Effector memory CD8-positive, alpha-beta T cell (primary cell): ENCODE data around the gene PHF5A.

ENCODE experiments used
- ATAC-seq: fragments of 150-1000 bp; cut with Tn5 transposase; replicated peaks from 2 replicates; pipeline ENCODE4 v1.10.0; 2021; ENCODE audit warnings: mild to moderate bottlenecking, moderate library complexity
- DNase-seq, 3 experiments: peaks; one replicate each; pipeline ENCODE4 v3.0.0; 2021
- H3K27ac Mint-ChIP-seq, 2 donors: one replicate each; pipeline ENCODE4 v1.8.0; 2022; ENCODE audit warnings: mild to moderate bottlenecking in 2 of 2, mixed read lengths in 2 of 2, moderate library complexity in 2 of 2
- H3K27me3 Mint-ChIP-seq, 2 donors: one replicate each; pipeline ENCODE4 v1.8.0; 2022; ENCODE audit warnings: mixed read lengths in 2 of 2
- H3K36me3 Mint-ChIP-seq: one replicate; pipeline ENCODE4 v1.8.0; 2022; ENCODE audit warnings: mild to moderate bottlenecking, moderate library complexity, mixed read lengths; ENCODE audit not compliant: insufficient read depth
- H3K4me1 Mint-ChIP-seq, 2 donors: one replicate each; pipeline ENCODE4 v1.8.0; 2022; ENCODE audit warnings: low read depth in 2 of 2, mixed read lengths in 2 of 2
- H3K4me3 Mint-ChIP-seq, 2 donors: one replicate each; pipeline ENCODE4 v1.8.0; 2022; ENCODE audit warnings: mild to moderate bottlenecking in 2 of 2, mixed read lengths in 2 of 2, moderate library complexity in 2 of 2
- H3K9me3 Mint-ChIP-seq, 2 donors: one replicate each; pipeline ENCODE4 v1.8.0; 2022; ENCODE audit warnings: mixed read lengths in 2 of 2
- total RNA-seq, 9 experiments: gene quantifications; one replicate each; lab custom pipeline; 2026; lab: John Stamatoyannopoulos, UW

Gene PHF5A, protein sequence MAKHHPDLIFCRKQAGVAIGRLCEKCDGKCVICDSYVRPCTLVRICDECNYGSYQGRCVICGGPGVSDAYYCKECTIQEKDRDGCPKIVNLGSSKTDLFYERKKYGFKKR
- 17.5 to 96.5 (median 35.4) reads per million in 9 experiments for total RNA-seq

DNA sequence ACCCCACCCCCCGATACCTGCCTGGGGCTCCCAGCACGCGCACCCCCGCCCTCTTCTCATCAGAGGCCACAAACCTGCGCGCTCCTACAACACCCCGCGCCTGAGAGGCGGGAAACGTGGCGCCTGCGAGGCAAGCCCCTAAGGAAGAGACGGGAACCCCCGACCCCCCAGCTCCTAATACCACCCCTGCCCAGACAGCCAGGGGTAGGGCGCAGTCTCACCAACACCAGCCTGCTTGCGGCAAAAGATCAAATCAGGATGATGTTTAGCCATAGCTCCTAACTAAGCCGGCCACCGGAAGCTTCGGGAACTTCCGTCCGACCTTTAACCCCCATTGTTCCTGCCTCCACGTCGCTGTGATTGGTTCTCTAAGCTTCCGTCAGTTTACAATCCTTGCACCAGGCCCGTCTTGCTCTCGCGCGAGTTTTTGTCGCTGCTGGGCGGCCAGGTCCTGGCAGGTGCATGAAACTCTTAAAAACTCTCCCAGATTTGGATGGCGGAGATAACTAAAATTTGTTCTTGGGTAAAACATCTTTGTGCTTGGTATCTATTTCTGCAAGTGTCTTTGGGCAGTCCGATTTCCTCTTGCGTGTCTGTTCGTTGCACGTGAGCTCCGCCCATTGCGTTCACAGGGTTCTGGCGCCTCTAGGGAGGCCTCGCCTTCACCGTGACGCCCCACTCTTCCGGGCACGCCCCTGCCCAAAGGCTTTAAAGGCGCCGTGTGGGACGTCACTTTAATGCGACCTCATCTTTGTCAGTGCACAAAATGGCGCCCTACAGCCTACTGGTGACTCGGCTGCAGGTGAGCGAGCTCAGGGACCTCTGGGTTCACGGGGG is at the start of gene PHF5A, which contains the start of gene ACO2:
Gene PHF5A, minus strand, starts transcription at position 312 of the 837 bp plus-strand sequence. Its CDS starts 39 bp downstream, at position 273.
Gene ACO2, plus strand, starts transcription at position 737 of the 837 bp plus-strand sequence. Its CDS starts 30 bp downstream, at position 767.
- peak; percentile 89 for ATAC-seq
- Mint-ChIP-seq H3K9me3 (no peaks in the 10 kb centered on the region), H3K36me3 (peaks cover 66% of the 10 kb centered on the region), H3K27ac (peak within 1 kb of the TSS; percentile 99), H3K4me1 (peaks cover 27 to 29% of the 10 kb centered on the region in 2 donors), H3K27me3 (no peaks in the 10 kb centered on the region), H3K4me3 (peak within 1 kb of the TSS; percentile 91 to 98)
- DNase-seq, result peak; percentile 99 to 100 (median 99)

- Mint-ChIP-seq H3K9me3 (no peaks in the 10 kb centered on the region), H3K27ac (no peak overlapping the region), H3K27me3 (no peaks in the 10 kb centered on the region), H3K4me3 (no peak overlapping the region), H3K36me3 (peaks cover 39% of the 10 kb centered on the region), H3K4me1 (peaks cover 0 to under 1% of the 10 kb centered on the region in 2 donors)
- ATAC-seq (no peak), DNase-seq (no peak)
Observed at GRCh38 chr22:41518048-41518347, 49.5 kb upstream of the PHF5A start.

DNA sequence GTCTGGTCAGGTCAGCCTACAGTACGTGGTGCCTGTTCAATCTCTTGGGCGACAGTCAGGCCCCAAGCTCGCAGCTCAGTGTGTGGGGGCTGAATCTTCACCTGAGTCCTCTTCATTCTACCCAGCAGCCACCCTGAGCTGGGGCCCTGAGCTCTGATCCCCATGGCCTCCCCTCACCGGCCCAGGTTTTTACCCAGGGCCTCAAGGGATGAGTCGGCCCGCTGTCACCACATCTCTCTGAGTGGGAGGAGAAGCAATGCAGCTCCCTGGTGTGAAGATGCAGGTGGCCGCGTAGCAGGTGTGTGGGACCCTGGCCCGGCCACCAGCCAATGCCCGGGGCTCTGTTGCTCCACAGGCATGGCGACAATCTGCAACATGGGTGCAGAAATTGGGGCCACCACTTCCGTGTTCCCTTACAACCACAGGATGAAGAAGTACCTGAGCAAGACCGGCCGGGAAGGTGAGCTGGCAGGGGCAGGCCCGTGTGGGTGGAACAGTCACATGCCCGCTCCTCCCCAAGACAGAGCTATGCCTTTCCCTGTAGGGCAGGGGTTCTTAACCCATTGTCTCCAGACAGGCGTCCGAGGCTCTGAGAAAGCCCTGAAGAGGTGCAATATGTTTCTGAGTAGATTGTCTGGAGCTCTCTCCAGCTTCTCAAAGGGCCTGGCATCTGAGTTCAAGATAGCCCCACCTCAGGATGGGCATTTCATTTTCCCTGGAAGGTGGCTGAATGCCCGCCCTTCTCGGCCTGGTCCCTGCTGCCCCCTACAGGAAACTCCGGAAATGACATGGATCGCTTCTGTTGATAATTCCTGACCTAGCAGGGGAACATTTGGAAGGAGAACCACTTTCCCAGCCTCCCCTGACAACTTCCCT is 48.9 kb upstream of the PHF5A start:
- H3K27me3 Mint-ChIP-seq, result no peaks in the 10 kb centered on the region
- no peaks in the 10 kb centered on the region for H3K9me3 Mint-ChIP-seq
- peaks cover 41% of the 10 kb centered on the region for H3K36me3 Mint-ChIP-seq
- H3K27ac Mint-ChIP-seq, result no peak overlapping the region
- no peak for ATAC-seq
- no peak overlapping the region for H3K4me3 Mint-ChIP-seq
- DNase-seq, result peak; percentile 20 to 34 (median 22)
- H3K4me1 Mint-ChIP-seq, result no peaks in the 10 kb centered on the region

GRCh38 chr22:41516462-41516861 is 48.0 kb upstream of the PHF5A start:
- DNase-seq (no peak), ATAC-seq (no peak)
- no peak overlapping the region for H3K4me3 Mint-ChIP-seq
- no peaks in the 10 kb centered on the region for H3K4me1 Mint-ChIP-seq
- no peak overlapping the region for H3K27ac Mint-ChIP-seq
- no peaks in the 10 kb centered on the region for H3K27me3 Mint-ChIP-seq
- peaks cover 47% of the 10 kb centered on the region for H3K36me3 Mint-ChIP-seq
- H3K9me3 Mint-ChIP-seq, result no peaks in the 10 kb centered on the region

DNA sequence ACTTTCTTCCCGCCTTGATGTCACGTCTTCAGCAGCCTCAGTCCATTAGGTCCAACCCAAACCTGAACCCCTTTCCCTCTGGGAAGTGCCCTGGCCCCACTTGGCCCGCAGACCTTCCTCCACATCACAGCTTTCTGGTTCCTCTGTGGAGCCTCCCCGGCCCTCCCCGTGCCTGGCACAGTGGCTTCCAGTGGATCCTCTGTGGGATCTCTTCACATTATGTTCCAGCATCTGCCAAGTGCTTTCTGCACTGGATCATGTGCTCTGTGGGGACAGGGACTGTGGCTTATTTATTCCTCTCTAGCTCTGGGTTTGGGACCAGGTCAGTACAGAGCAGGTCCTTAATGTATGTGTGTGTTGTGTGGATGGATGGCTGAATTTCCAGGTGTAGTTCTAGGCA is 44.9 kb upstream of the PHF5A start:
- no peak for DNase-seq
- no peak overlapping the region for H3K4me3 Mint-ChIP-seq
- H3K36me3 Mint-ChIP-seq, result peaks cover 38% of the 10 kb centered on the region
- H3K9me3 Mint-ChIP-seq, result no peaks in the 10 kb centered on the region
- H3K27me3 Mint-ChIP-seq, result no peaks in the 10 kb centered on the region
- no peak for ATAC-seq
- no peaks in the 10 kb centered on the region for H3K4me1 Mint-ChIP-seq
- H3K27ac Mint-ChIP-seq, result peak overlapping the region in 1 of 2 donors; percentile 59

- no peak overlapping the region for H3K4me3 Mint-ChIP-seq
- H3K27me3 Mint-ChIP-seq, result no peaks in the 10 kb centered on the region
- H3K36me3 Mint-ChIP-seq, result peaks cover 41% of the 10 kb centered on the region
- DNase-seq (no peak), ATAC-seq (no peak)
- H3K27ac Mint-ChIP-seq, result peak overlapping the region in 1 of 2 donors; percentile 49
- no peaks in the 10 kb centered on the region for H3K4me1 Mint-ChIP-seq
- no peaks in the 10 kb centered on the region for H3K9me3 Mint-ChIP-seq
Observed at GRCh38 chr22:41512421-41513194, 44.1 kb upstream of the PHF5A start.

- Mint-ChIP-seq H3K9me3 (no peaks in the 10 kb centered on the region), H3K27ac (no peak overlapping the region), H3K36me3 (peaks cover 34% of the 10 kb centered on the region), H3K4me3 (no peak overlapping the region), H3K4me1 (no peaks in the 10 kb centered on the region), H3K27me3 (no peaks in the 10 kb centered on the region)
- DNase-seq (no peak), ATAC-seq (no peak)
Observed at GRCh38 chr22:41511521-41511968, 43.1 kb upstream of the PHF5A start.

- no peak overlapping the region for H3K4me3 Mint-ChIP-seq
- no peaks in the 10 kb centered on the region for H3K27me3 Mint-ChIP-seq
- no peak for ATAC-seq
- H3K27ac Mint-ChIP-seq, result no peak overlapping the region
- H3K4me1 Mint-ChIP-seq, result no peaks in the 10 kb centered on the region
- DNase-seq, result no peak
- H3K9me3 Mint-ChIP-seq, result no peaks in the 10 kb centered on the region
- H3K36me3 Mint-ChIP-seq, result peaks cover 44% of the 10 kb centered on the region
Observed at GRCh38 chr22:41508770-41509170, 40.3 kb upstream of the PHF5A start.

DNA sequence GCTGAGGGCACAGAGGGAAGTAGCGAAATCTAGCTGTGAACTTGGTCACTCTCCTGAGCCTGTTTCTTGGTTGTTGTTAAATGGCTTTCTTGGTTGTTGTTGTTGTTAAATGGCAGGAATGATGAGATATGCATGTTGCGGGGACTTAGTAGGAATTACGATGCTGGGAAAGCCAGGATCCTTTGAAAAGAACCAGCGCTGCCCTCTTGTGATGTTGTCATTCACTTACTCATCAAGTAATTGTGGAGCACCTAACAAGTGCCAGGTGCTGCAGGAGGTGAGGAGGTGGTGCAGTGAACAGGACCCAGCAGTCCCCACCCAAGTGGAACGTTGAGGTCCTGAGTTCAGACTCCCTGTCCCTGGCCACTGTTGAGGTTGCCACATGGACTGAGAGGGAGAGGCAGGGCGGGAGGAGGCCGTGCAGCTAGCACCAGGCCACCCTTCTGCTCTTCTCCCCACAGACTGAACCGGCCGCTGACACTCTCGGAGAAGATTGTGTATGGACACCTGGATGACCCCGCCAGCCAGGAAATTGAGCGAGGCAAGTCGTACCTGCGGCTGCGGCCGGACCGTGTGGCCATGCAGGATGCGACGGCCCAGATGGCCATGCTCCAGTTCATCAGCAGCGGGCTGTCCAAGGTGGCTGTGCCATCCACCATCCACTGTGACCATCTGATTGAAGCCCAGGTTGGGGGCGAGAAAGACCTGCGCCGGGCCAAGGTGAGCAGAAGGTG is 39.0 kb upstream of the PHF5A start:
- no peak for DNase-seq

DNA sequence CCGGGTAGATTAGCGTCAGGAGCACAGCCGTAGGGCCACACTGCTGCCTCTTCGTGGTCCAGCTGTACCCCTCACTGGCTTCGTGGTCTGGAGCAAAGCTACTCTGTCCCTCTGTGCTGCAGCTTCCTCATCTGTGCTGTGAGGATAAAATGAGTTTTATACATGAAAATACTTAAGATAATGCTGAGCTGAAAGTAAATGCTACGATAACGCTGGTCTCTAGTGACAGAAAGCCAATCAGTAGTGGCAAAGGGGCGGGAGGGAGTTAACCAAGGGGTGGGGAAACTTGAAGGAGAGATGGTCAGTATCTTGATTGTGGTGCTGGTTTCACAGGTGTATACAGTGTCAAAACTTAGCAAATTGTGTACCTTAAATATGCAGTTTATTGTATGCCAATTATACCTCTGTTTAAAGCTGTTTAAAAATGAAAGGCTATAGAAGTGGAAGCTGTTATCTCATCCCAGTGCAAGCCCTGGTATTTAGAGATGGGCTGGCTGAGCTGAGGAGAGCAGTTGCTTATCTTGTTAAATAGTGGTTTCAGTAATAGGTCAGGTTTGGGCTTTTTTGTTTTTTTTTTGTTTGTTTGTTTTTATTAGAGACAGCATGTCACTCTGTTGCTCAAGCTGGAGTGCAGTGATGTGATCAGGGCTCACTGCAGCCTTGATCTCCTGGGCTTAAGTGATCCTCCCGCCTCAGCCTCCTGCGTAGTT is 37.2 kb upstream of the PHF5A start:
- peak overlapping the region in 1 of 2 donors; percentile 82 for H3K27ac Mint-ChIP-seq
- no peak for DNase-seq
- H3K27me3 Mint-ChIP-seq, result no peaks in the 10 kb centered on the region
- no peaks in the 10 kb centered on the region for H3K9me3 Mint-ChIP-seq
- H3K4me3 Mint-ChIP-seq, result no peak overlapping the region
- no peak for ATAC-seq
- no peaks in the 10 kb centered on the region for H3K4me1 Mint-ChIP-seq
- H3K36me3 Mint-ChIP-seq, result peaks cover 63% of the 10 kb centered on the region

More for the DNA sequence above, 39.0 kb upstream of the PHF5A start:
- H3K36me3 Mint-ChIP-seq, result peaks cover 52% of the 10 kb centered on the region
- no peak for ATAC-seq
- no peaks in the 10 kb centered on the region for H3K9me3 Mint-ChIP-seq
- no peak overlapping the region for H3K27ac Mint-ChIP-seq
- H3K27me3 Mint-ChIP-seq, result no peaks in the 10 kb centered on the region
- no peaks in the 10 kb centered on the region for H3K4me1 Mint-ChIP-seq
- no peak overlapping the region for H3K4me3 Mint-ChIP-seq

DNA sequence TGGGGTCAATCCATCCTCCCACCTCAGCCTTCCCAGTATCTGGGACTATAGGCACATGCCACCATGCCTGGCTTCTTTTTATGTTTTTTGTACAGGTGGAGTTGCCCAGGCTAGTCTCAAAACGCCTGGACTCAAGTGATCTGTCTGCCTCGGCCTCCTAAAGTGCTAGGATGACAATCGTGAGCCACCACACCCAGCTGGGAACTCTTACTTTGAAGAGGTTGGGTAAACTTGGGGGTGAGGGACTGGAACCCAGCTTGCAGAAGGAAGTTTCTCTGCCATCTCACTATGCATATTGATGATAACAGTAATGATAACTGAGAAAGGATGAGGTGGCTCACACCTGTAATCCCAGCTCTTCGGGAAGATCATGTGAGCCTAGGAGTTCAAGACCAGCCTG is 36.3 kb upstream of the PHF5A start:
- H3K36me3 Mint-ChIP-seq, result peaks cover 68% of the 10 kb centered on the region
- no peak for ATAC-seq
- H3K4me3 Mint-ChIP-seq, result no peak overlapping the region
- H3K27me3 Mint-ChIP-seq, result no peaks in the 10 kb centered on the region
- H3K9me3 Mint-ChIP-seq, result no peaks in the 10 kb centered on the region
- DNase-seq, result no peak
- no peak overlapping the region for H3K27ac Mint-ChIP-seq
- H3K4me1 Mint-ChIP-seq, result no peaks in the 10 kb centered on the region

DNA sequence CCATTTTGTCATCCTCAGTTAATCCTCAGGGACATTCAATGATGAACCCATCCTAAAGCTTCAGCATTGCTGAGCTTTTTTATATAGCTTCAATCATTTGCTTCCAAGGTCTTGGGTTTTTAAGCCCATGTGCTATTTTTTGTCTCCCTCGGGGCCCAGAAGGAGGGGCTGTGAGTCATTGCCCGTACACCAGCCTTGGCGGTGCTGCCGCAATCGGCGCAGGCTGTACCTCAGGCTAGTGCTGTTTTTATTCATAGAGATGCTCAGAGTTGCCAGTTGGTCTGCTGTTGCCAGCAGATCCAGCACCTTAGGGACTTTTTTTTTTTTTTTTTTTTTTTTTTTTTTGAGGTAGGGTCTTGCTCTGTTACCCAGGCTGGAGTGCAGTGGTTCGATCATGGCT is 35.9 kb upstream of the PHF5A start:
- Mint-ChIP-seq H3K4me1 (no peaks in the 10 kb centered on the region), H3K9me3 (no peaks in the 10 kb centered on the region), H3K27ac (no peak overlapping the region), H3K27me3 (no peaks in the 10 kb centered on the region), H3K4me3 (no peak overlapping the region), H3K36me3 (peaks cover 68% of the 10 kb centered on the region)
- DNase-seq (no peak), ATAC-seq (no peak)
